Fibroblast of peridontal ligament (primary cell): Measurements from ENCODE around the gene PSMC3IP.

Experiments used
- DNase-seq: peaks from one replicate; pipeline ENCODE4 v3.0.0-alpha.2; 2010; ENCODE audit errors: extremely low read depth

The PSMC3IP gene

GRCh38 chr17:42538482-42538881 is 39.0 kb downstream of the PSMC3IP start:
- no peak for DNase-seq

- no peak for DNase-seq
These were observed 39.6 kb downstream of the PSMC3IP start for GRCh38 chr17:42537826-42538451.

GRCh38 chr17:42537156-42537805 is 40.2 kb downstream of the PSMC3IP start:
- no peak for DNase-seq

- peak; percentile 69 for DNase-seq
These were observed 41.0 kb downstream of the PSMC3IP start for GRCh38 chr17:42536372-42537155.

- peak; percentile 86 for DNase-seq
These were observed 41.5 kb downstream of the PSMC3IP start, which contains the start of gene NAGLU for GRCh38 chr17:42536048-42536371. NAGLU (plus strand) TSS chr17:42536241; CDS start chr17:42536273, 32 bp downstream.

GRCh38 chr17:42535155-42536047 is 42.1 kb downstream of the PSMC3IP start:
- DNase-seq, result no peak

- peak; percentile 33 for DNase-seq
These were observed 45.8 kb downstream of the PSMC3IP start for GRCh38 chr17:42531455-42532354.

- DNase-seq, result no peak
These were observed 46.5 kb downstream of the PSMC3IP start for GRCh38 chr17:42530952-42531454.

GRCh38 chr17:42529061-42529460 is 48.5 kb downstream of the PSMC3IP start:
- no peak for DNase-seq

- DNase-seq, result no peak
These were observed 49.6 kb downstream of the PSMC3IP start for GRCh38 chr17:42527932-42528331.

GRCh38 chr17:42526031-42526444 is 51.5 kb downstream of the PSMC3IP start:
- DNase-seq, result peak; percentile 35

GRCh38 chr17:42525221-42525620 is 52.3 kb downstream of the PSMC3IP start:
- DNase-seq, result peak; percentile 80

- DNase-seq, result no peak
These were observed 54.7 kb downstream of the PSMC3IP start for GRCh38 chr17:42522798-42523278.
